ENCODE measurements around the gene TCIRG1.
"Not testable (repeated sequence)": the region's sequence is repeated elsewhere in the genome, so short reads cannot be mapped to it uniquely, and the experiment has no call there.

TCIRG1 gene

DNA sequence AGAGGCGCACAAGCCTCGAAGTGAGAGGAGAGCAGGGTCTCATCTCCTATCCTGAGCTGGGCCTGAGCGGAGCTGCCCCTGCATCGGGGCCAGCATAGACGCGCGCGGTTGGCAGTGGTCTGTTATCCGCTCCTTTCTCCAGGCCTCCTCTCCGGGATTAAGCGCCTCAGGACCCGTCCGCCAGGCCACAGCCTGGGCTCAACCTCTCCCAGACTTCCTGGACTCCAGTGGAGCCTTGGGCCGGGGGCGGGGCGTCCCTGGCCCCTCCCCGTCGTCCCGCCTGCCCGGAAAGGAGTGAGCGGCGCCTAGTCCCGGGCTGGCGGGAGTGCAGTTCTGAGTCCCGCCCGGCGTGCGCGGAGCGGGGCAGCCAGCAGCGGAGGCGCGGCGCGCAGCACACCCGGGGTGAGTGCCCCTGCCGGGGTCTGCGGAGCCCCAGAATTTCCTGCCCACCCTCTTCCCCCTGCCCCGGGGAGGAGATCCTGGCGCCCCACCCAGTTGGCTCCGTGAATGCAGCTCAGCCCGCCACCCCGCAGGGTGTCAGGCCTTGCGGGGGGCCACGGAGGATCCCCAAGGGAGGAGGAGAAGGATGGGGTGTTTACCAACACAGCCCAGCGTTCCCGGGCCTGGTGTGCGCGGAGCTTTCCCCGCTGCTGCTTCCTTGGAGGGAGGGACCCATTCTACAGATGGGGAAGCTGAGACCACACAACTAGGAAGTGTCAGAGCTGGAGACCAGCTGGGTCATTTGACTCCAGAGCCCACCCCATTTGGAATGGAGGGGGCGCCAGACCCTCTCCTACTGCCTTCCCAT, at the start of gene TCIRG1:
TSS of gene TCIRG1 (plus strand) at position 308 of the 808 bp plus-strand sequence. CDS start 2,247 bp downstream, outside the sequence.
- DNase-seq (ENCODE audit: low spot score): peak; percentile 51

- DNase-seq (ENCODE audit: low spot score): not testable (repeated sequence)
Observed at GRCh38 chr11:67990546-67991346, 48.1 kb upstream of the TCIRG1 start.

GRCh38 chr11:67991347-67992121, 47.3 kb upstream of the TCIRG1 start:
- not testable (repeated sequence) for DNase-seq (ENCODE audit: low spot score)

- DNase-seq (ENCODE audit: low spot score): not testable (repeated sequence)
Observed at GRCh38 chr11:67993821-67994220, 45.0 kb upstream of the TCIRG1 start.

- DNase-seq (ENCODE audit: low spot score): not testable (repeated sequence)
Observed at GRCh38 chr11:67994387-67994786, 44.4 kb upstream of the TCIRG1 start.

- not testable (repeated sequence) for DNase-seq (ENCODE audit: low spot score)
Observed at GRCh38 chr11:67995129-67995528, 43.7 kb upstream of the TCIRG1 start.

DNA sequence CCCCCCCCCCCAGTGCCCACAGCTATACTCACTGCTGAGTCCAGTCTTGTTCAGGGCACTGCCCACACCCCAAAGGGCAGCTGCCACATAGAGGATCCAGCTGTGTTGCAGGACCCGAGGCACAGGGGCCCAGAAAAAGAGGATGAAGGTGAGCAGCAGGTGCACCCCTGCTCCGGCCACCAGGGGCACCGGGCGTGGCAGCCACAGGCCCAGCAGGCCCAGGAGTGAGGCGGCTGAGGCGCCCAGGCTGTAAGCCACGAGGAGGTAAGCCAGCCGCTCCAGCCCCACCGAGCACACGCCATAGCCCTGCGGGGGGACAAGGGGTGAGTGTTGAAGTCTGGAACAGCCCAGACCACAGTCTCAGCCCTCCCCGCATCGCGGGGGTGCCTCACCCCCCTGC, 43.2 kb upstream of the TCIRG1 start:
- not testable (repeated sequence) for DNase-seq (ENCODE audit: low spot score)

DNA sequence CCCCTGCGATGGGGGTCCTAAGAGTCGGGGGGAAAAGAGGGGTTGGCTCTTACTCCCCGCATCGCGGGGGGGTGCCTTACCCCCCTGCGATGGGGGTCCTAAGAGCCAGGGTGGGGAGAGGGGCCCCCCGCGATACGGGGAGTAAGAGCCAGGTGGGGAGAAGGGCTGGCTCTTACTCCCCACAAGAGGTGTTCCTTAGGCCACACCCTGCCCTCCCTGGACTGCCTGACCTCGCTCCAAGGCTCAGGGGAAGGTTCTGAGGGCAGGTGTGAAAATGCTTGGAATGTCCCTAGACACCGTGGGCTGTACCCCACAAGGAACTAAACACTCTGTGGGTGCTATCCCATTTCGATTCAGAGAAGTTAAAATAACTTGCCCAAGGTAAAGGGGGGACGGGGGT, 42.8 kb upstream of the TCIRG1 start:
- DNase-seq (ENCODE audit: low spot score): no peak

- DNase-seq (ENCODE audit: low spot score): no peak
Observed at GRCh38 chr11:67996622-67997474, 42.0 kb upstream of the TCIRG1 start.

DNA sequence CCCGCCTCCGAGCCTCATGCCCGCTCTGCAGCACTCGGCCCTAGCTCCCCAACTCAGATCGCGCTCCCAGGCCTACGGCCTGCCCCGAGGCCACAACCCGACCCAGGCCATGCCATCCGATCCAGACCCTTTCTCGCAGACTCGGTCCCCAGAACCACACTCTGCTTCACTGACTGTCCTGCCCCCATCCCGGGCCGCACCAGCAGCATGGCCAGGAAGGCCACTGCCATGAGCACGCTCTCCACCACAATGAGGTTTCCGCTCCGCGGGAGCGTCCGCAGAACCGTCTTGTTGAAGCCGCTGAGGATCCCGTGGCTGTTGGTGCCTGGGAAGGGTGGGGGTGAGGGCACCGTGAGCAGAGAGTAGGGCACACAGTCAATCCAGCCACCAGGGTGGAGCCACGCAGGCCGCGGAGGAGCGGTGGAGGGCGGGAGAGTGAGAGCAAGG, 41.3 kb upstream of the TCIRG1 start:
- no peak for DNase-seq (ENCODE audit: low spot score)

GRCh38 chr11:67998150-67999045, 40.4 kb upstream of the TCIRG1 start:
- DNase-seq (ENCODE audit: low spot score): no peak

DNA sequence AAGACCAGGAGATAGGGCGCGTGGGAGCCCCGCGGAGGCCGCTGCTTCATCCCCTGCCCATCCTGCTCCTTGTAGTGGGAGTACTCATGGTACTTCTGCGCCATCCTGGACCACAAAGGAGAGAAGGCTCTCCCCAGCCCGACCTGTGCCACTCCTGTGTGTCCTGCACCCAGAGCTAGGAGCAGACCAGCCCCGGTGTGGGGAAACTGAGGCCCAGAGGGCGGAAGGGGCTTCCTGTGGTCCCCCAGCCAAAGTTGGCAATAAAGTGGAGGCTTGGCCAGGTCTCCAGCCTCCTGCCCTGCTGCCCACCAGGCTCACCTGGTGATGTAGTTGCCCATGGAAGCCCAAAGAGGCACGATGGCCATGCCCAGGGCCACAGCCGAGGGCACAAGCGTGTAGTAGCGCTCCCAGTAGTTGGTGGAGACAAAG, 39.6 kb upstream of the TCIRG1 start:
- no peak for DNase-seq (ENCODE audit: low spot score)

GRCh38 chr11:67999704-68000103, 39.1 kb upstream of the TCIRG1 start:
- no peak for DNase-seq (ENCODE audit: low spot score)

- DNase-seq (ENCODE audit: low spot score): no peak
Observed at GRCh38 chr11:68002575-68002937, 36.3 kb upstream of the TCIRG1 start.

DNA sequence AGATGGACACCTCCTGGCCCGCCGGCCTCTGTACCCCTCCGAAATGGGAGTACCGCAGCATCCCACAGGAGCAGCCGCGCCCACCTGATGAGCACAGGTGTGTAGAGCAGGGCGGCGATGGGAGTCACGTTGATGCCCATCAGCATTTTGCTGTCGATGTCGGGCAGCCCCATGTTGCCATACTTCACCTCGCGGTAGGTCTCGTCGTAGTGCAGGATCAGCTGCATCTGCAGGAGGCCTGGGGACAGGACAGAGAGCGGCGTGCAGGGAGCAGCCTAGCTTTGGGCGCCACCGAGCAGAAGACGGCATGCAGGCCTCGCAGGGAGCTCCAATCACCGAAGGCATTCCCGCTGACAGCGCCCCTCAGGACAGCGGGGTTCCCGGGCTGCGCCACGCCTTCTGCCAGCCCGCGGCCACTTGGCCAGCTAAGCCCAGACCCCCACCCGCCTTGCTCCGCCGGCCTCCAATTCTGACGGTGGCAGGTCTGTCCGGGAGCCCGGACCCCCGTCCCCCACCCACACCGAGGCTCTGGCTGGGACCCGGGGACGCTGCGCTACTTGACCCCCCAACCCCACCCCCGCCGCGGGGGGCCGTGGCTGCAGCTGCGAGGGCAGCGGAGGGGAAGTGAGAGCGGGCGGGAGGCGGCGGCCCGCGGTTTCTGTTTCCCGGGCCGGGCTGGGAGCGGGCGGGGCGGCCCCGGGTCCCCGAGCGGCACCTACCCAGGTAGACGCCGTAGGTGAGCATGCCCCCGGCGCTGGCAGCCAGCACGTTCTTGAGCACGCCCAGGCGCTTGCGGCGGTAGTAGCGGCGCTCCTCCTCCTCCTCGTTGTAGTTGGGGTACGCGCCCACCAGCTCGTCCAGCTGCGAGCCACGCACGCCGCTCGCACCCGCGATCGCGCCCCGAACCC, 35.6 kb upstream of the TCIRG1 start:
- no peak for DNase-seq (ENCODE audit: low spot score)

GRCh38 chr11:68003846-68004550, 34.8 kb upstream of the TCIRG1 start, which contains the start of gene UNC93B1:
Gene UNC93B1, minus strand, starts transcription at chr11:68004097. Its CDS starts 54 bp downstream, at chr11:68004043.
- DNase-seq (ENCODE audit: low spot score): peak; percentile 52

DNA sequence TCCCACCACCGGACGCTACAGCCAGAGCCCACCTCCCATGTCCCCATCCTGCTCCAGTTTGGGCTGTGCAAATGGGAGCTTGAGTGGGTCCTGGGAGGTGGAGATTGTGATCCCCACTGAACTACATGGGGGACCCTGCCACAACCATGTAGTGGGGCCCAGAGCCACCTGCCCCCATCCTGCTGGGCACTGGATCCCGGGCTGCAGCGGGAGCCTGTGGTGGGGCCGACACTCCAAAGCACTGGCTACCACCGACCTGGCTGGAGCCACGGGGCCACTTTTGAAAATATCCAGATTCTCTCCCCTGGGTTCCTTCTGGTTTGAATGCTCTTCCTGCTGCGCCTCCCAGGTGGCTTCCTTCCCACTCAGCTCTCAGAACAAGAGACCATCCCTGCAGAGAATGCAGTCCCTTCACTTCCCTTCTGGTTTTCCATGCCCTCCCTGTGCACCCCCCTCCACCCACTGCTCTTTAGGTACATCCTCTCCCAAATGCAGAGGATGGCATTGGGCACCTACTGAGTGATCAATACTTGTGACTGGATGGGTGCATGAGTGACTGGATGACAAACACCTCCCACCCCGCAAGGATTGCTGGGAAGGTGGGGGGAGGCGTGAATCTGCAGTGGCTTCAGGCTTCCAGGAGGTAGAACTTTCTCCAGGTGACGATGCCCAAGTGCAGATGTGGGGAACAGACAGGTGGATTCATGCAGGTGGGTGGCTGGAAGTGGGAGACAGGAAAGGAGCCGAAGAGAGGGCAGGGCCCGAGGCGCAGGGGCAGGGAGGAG, 34.1 kb upstream of the TCIRG1 start:
- no peak for DNase-seq (ENCODE audit: low spot score)

All from pons (tissue), 1 donor.